22Rv1 (cell line): ENCODE data around the gene COA1.

Source experiments
- CTCF ChIP-seq: fragments of 450-650 bp; IDR thresholded peaks from 2 replicates; pipeline ENCODE4 v1.5.1; 2017; ENCODE audit warnings: mild to moderate bottlenecking
- ZFX ChIP-seq: fragments of 450-650 bp; IDR thresholded peaks from 2 replicates; pipeline ENCODE4 v1.6.1; 2017; ENCODE audit warnings: antibody characterized with exemption, borderline replicate concordance

GRCh38 chr7:43769281-43769680 is 40.0 kb upstream of the COA1 start:
- TF ChIP-seq CTCF, result no peak
- TF ChIP-seq ZFX, result no peak
